ENCODE data around the gene PROC.

GRCh38 chr2:127408004-127408806 is 10.0 kb upstream of the PROC start:
- TF ChIP-seq ZFX (IDR thresholded peaks at IDR 0.05) = peak; percentile 69
- TF ChIP-seq, protein P1, sequence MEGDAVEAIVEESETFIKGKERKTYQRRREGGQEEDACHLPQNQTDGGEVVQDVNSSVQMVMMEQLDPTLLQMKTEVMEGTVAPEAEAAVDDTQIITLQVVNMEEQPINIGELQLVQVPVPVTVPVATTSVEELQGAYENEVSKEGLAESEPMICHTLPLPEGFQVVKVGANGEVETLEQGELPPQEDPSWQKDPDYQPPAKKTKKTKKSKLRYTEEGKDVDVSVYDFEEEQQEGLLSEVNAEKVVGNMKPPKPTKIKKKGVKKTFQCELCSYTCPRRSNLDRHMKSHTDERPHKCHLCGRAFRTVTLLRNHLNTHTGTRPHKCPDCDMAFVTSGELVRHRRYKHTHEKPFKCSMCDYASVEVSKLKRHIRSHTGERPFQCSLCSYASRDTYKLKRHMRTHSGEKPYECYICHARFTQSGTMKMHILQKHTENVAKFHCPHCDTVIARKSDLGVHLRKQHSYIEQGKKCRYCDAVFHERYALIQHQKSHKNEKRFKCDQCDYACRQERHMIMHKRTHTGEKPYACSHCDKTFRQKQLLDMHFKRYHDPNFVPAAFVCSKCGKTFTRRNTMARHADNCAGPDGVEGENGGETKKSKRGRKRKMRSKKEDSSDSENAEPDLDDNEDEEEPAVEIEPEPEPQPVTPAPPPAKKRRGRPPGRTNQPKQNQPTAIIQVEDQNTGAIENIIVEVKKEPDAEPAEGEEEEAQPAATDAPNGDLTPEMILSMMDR (conservative IDR thresholded peaks at IDR 0.05) = peak; percentile 10; the same call in 1 of the 2 replicates
